ENCODE results near the gene MBNL1.

MBNL1 gene

GRCh38 chr3:152327203-152327602 is 58.5 kb downstream of the MBNL1 start:
- CTCF ChIA-PET = no interaction called here
- H3K4me1 ChIP-seq (ENCODE audit: control insufficient read depth, insufficient read depth, low read length) = no peaks in the 10 kb centered on the region

DNA sequence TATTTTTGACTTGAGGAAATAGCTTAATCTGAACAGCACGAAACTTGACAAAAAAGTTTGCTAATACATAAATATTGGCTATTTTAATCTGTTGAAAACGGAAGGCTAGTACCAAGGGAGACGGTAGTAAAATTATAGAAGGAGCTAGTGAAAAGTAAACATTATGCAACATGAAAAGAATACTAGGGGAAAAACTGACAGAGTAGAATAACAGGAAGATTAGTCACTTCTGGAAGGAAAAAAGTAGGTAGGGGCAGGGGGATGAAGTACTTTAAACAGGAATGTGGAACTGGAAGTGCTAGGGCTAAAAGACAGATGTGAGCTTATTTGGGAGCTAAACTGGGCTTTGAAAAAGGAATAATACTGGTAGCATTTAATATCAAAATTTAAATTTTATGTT is 60.1 kb downstream of the MBNL1 start:
- no peak overlapping the region for H3K4me3 ChIP-seq (ENCODE audit: low read depth, low read length)
- ChIA-PET CTCF (interaction anchor here (0.7 to 0.9 kb wide), 2 partner anchors 87 to 183 kb away, joined by 3 to 5 read pairs; no protein-coding TSS in a partner anchor), POLR2A (no interaction called here)
- no peaks in the 10 kb centered on the region for H3K9me3 ChIP-seq (ENCODE audit: control insufficient read depth, insufficient read depth, low read depth, low read length)
- H3K27ac ChIP-seq (ENCODE audit: extremely low read depth, low read depth, low read length) = no peak overlapping the region
- no peaks in the 10 kb centered on the region for H3K36me3 ChIP-seq (ENCODE audit: control insufficient read depth in 2 of 2, insufficient read depth in 1 of 2, low read length in 2 of 2)
- H3K4me1 ChIP-seq (ENCODE audit: control insufficient read depth, insufficient read depth, low read length) = no peaks in the 10 kb centered on the region
- TF ChIP-seq AEBP2 (tag by site-specific recombination; IDR thresholded peaks at IDR 0.05; ENCODE audit: borderline replicate concordance) = no peak
- TF ChIP-seq, protein P1, sequence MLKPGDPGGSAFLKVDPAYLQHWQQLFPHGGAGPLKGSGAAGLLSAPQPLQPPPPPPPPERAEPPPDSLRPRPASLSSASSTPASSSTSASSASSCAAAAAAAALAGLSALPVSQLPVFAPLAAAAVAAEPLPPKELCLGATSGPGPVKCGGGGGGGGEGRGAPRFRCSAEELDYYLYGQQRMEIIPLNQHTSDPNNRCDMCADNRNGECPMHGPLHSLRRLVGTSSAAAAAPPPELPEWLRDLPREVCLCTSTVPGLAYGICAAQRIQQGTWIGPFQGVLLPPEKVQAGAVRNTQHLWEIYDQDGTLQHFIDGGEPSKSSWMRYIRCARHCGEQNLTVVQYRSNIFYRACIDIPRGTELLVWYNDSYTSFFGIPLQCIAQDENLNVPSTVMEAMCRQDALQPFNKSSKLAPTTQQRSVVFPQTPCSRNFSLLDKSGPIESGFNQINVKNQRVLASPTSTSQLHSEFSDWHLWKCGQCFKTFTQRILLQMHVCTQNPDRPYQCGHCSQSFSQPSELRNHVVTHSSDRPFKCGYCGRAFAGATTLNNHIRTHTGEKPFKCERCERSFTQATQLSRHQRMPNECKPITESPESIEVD (tag by site-specific recombination; IDR thresholded peaks at IDR 0.05) = peak; percentile 91
- TF ChIP-seq, protein P2, sequence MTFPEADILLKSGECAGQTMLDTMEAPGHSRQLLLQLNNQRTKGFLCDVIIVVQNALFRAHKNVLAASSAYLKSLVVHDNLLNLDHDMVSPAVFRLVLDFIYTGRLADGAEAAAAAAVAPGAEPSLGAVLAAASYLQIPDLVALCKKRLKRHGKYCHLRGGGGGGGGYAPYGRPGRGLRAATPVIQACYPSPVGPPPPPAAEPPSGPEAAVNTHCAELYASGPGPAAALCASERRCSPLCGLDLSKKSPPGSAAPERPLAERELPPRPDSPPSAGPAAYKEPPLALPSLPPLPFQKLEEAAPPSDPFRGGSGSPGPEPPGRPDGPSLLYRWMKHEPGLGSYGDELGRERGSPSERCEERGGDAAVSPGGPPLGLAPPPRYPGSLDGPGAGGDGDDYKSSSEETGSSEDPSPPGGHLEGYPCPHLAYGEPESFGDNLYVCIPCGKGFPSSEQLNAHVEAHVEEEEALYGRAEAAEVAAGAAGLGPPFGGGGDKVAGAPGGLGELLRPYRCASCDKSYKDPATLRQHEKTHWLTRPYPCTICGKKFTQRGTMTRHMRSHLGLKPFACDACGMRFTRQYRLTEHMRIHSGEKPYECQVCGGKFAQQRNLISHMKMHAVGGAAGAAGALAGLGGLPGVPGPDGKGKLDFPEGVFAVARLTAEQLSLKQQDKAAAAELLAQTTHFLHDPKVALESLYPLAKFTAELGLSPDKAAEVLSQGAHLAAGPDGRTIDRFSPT (tag by site-specific recombination; IDR thresholded peaks at IDR 0.05) = peak; percentile 57; the same call in 1 of the 2 replicates
- TF ChIP-seq TCF7L2 (IDR thresholded peaks at IDR 0.05; ENCODE audit: borderline replicate concordance, low read depth, low read length) = peak; percentile 61; the same call in 1 of the 2 replicates
- 0 out of 2 replicates have a peak, but pooled peaks have one; percentile 16 for TF ChIP-seq ZNF692 (tag by site-specific recombination; IDR thresholded peaks at IDR 0.05)
- TF ChIP-seq PBX3 (CRISPR knock-in tag; IDR thresholded peaks at IDR 0.05) = no peak
- TF ChIP-seq ZNF558 (tag by site-specific recombination; IDR thresholded peaks at IDR 0.05) = 0 out of 2 replicates have a peak, but pooled peaks have one; percentile 59
- peak; percentile 84 for TF ChIP-seq OSR2 (tag by site-specific recombination; IDR thresholded peaks at IDR 0.05)
- TF ChIP-seq ZNF175 (tag by site-specific recombination; IDR thresholded peaks at IDR 0.05) = no peak
- peak; percentile 36 for TF ChIP-seq SETDB1 (IDR thresholded peaks at IDR 0.05; ENCODE audit: insufficient read length, low read length)
- TF ChIP-seq ZNF433 (tag by site-specific recombination; IDR thresholded peaks at IDR 0.05; ENCODE audit: low read depth) = no peak
- TF ChIP-seq PRDM1 (tag by site-specific recombination; IDR thresholded peaks at IDR 0.05) = peak; percentile 75
- TF ChIP-seq PRDM10 (tag by site-specific recombination; IDR thresholded peaks at IDR 0.05) = peak; percentile 56; the same call in 1 of the 2 replicates
- TF ChIP-seq ZNF600 (tag by site-specific recombination; IDR thresholded peaks at IDR 0.05) = no peak
- peak; percentile 99 for TF ChIP-seq FEZF1 (tag by site-specific recombination; IDR thresholded peaks at IDR 0.05)

More at GRCh38 chr3:152327203-152327602, 58.5 kb downstream of the MBNL1 start:
- no peak for TF ChIP-seq YY1 (tag by site-specific recombination; IDR thresholded peaks at IDR 0.05)
- TF ChIP-seq ZNF16 (tag by site-specific recombination; IDR thresholded peaks at IDR 0.05; ENCODE audit: low read depth) = no peak
- TF ChIP-seq ZNF26 (tag by site-specific recombination; IDR thresholded peaks at IDR 0.05) = no peak
- POLR2A ChIA-PET = no interaction called here
- no peak overlapping the region for H3K4me3 ChIP-seq (ENCODE audit: low read depth, low read length)
- no peaks in the 10 kb centered on the region for H3K36me3 ChIP-seq (ENCODE audit: control insufficient read depth in 2 of 2, insufficient read depth in 1 of 2, low read length in 2 of 2)
- H3K9me3 ChIP-seq (ENCODE audit: control insufficient read depth, insufficient read depth, low read depth, low read length) = no peaks in the 10 kb centered on the region
- no peak overlapping the region for H3K27ac ChIP-seq (ENCODE audit: extremely low read depth, low read depth, low read length)

Measured in HEK293 (cell line).